Mucosa of descending colon (tissue), 3 donors: ENCODE results near the gene MKLN1. TPM values are rescaled to one million over a fixed set of nuclear protein-coding genes. Genes with fewer than 3 reads are reported as not detected.
"Not testable (repeated sequence)": the region's sequence is repeated elsewhere in the genome, so short reads cannot be mapped to it uniquely, and the experiment has no call there.

Experiments
- ATAC-seq: fragments of 200-7000 bp; cut with Tn5 transposase; one replicate; pipeline ENCODE4 v1.9.1; 2020; ENCODE audit warnings: mild to moderate bottlenecking, moderate library complexity
- DNase-seq, 3 donors: peaks; one replicate each; pipeline ENCODE4 v3.0.0-alpha.2; 2020
- H3K36me3 ChIP-seq: fragments of 200-600 bp; one replicate; pipeline ENCODE4 v1.8.0; 2021; ENCODE audit warnings: low read depth, mild to moderate bottlenecking
- H3K4me1 ChIP-seq: fragments of 200-600 bp; one replicate; pipeline ENCODE4 v1.8.0; 2021; ENCODE audit warnings: low read depth, mild to moderate bottlenecking
- H3K4me3 ChIP-seq: fragments of 200-600 bp; one replicate; pipeline ENCODE4 v1.8.0; 2021; ENCODE audit warnings: mild to moderate bottlenecking
- H3K9me3 ChIP-seq: fragments of 200-600 bp; one replicate; pipeline ENCODE4 v1.8.0; 2021; ENCODE audit warnings: mild to moderate bottlenecking
- CTCF ChIP-seq: fragments of 200-600 bp; IDR thresholded peaks from one replicate; pipeline ENCODE4 v1.8.0; 2022; ENCODE audit warnings: antibody characterized with exemption, mild to moderate bottlenecking
- intact Hi-C, 2 donors: fragments of 100-400 bp; cut with DNase I in 1 of 2; cut with micrococcal nuclease in 1 of 2; formaldehyde crosslinking; loops; one replicate each; pipeline versions ENCODE4 v1.11.0 to v1.11.1; 2022; cut with DNase I, micrococcal nuclease
- total RNA-seq, 3 donors: library from RNA; stranded (reverse); fragmentation: NEBNext Ultra II Directional in 2 of 3; extraction: Animal tissue kit (Norgen Biotek cat#: 25700) in 2 of 3; gene quantifications; one replicate each; pipeline versions ENCODE4 v1.2.1 to v1.2.4, GENCODE V29; 2021 to 2023
- donor health status: DM: no; HTN: no; CAD: no; lungs with moderate emphysema.
- donor health status: DM: no; HTN: no; CAD: no.
- donor health status: DM: no; HTN: yes; CAD: no.

Gene MKLN1
- total RNA-seq, 3 donors from 2014 or later, result 41.5 to 66.1 (median 47.1) TPM

DNA sequence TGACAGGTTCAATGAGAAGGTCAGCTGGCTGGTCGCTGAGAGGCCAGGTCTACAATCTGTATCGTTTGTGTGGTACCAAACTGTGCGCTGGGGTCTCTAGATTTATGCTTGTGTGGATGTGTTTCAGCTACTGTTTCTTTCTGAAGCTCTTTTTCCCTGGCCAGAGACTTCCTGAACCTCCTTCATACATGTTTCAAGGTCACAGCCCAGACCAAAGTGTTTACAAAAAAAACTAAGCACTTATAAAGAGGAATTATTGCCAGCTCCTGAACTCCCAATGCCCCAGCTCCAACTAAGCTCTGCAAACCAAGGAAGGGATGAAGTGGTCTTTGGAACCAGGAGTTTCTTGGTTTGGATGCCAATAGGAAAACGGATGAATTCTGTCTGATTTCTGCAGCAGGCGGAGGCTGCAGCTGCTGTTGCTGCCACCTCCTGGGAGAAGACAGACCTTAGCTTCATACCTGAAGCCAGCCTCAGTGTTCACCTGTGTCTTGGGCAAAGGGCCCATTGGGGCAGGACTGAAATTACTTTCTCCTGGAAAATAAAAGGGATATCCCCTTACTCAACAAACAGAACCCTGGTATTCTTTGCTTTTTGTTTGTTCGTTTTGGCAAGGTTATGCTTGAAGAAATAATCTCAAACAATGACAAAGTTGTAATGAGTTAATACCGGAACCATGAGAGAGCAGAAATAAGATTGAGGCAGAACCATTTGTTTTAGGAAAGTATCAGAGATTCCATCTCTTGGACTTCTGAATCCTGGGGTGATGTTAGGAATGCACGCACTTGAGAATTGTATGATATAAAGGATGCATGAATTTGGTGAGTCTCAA, 24.6 kb upstream of the MKLN1 start:
- intact Hi-C loops, result no loop called here
- peaks cover 9% of the 10 kb centered on the region for H3K9me3 ChIP-seq
- no peaks in the 10 kb centered on the region for H3K36me3 ChIP-seq
- DNase-seq, result peak in 2 of 3 donors; percentile 31 to 56
- no peak for TF ChIP-seq CTCF
- no peaks in the 10 kb centered on the region for H3K4me1 ChIP-seq
- peak; percentile 70 for ATAC-seq
- no peak overlapping the region for H3K4me3 ChIP-seq

DNA sequence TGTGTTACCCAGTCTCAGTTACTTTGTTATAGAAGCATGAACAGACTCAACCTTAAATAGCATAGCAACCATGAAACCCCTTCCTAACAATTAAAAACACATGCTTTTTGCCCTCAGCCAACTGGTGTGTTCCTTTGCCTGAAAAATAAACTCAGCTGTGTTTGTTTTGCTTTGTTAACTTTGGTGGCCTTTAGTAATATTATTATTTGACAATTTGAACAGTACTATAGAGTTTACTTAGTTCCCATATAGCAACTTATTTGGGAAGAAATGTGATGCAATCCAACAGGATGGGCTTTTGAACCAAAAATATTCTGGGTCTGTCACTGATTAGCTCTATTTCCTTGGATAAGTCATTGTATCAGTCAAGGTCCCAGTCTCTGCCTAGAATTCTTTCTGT, 22.5 kb upstream of the MKLN1 start:
- intact Hi-C loops, result no loop called here
- no peaks in the 10 kb centered on the region for H3K36me3 ChIP-seq
- H3K9me3 ChIP-seq, result peaks cover 9% of the 10 kb centered on the region
- no peak overlapping the region for H3K4me3 ChIP-seq
- TF ChIP-seq CTCF, result no peak
- DNase-seq, result no peak
- no peak for ATAC-seq
- no peaks in the 10 kb centered on the region for H3K4me1 ChIP-seq

DNA sequence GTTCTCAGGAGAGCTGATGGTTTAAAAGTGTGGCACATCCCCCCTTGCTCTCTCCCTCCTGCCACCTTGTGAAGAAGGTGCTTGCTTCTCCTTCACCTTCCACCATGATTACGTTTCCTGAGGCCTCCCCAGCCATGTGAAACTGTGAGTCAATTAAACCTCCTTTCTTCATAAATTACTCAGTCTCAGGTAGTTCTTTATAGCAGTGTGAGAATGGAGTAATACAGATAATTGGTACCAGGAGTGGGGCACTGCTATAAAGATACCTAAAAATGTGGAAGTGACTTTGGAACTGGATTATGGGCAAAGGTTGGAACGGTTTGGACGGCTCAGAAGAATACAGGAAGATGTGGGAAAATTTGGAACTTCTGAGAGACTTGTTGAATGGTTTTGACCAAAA, 21.6 kb upstream of the MKLN1 start:
- DNase-seq, H3K9me3 ChIP-seq, intact Hi-C loops, H3K4me3 ChIP-seq, H3K4me1 ChIP-seq, ATAC-seq, H3K36me3 ChIP-seq: not testable (repeated sequence)

- Histone ChIP-seq H3K36me3 (no peaks in the 10 kb centered on the region), H3K4me3 (no peak overlapping the region), H3K9me3 (peaks cover 9% of the 10 kb centered on the region), H3K4me1 (no peaks in the 10 kb centered on the region)
- no peak for TF ChIP-seq CTCF
- DNase-seq (no peak), ATAC-seq (no peak)
- intact Hi-C loops, result no loop called here
These were observed 20.9 kb upstream of the MKLN1 start for GRCh38 chr7:131306777-131307176.

DNA sequence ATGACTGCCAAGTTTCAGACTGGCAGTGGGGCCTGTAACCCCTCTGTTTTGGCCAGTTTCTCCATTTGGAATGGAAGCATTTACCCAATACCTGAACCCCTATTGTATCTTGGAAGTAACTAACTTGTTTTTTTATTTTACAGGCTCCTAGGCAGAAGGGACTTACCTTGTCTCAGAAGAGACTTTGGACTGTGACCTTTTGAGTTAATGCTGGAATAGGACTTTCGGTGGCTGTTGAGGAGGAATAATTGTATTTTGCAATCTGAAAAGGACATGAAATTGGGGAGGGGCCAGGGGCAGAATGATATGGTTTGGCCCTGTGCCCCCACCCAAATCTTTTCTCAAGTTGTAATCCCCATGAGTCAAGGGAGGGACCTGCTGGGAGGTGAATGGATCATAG, 20.0 kb upstream of the MKLN1 start:
- TF ChIP-seq CTCF, result no peak
- Histone ChIP-seq H3K4me1 (no peaks in the 10 kb centered on the region), H3K36me3 (no peaks in the 10 kb centered on the region), H3K4me3 (no peak overlapping the region), H3K9me3 (peaks cover 9% of the 10 kb centered on the region)
- intact Hi-C loops, result no loop called here
- DNase-seq (no peak), ATAC-seq (no peak)

DNA sequence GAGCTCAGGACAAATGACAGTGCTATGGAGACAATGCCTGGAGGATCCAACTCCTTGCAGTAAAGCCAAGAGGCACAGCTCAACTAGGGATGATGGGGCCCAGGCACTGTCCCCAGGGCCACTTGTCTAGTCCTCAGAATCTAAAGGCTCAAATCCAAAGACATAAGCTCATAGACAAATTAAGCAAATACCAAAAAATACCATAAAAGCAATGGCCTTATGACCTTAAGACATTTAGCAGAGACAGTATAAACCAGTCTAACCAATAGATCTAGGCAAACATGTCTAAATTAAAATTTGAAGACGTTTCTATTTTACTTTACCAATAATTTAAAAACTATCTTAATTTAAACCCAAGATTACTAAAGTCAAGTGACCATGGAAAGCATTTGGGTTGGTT, 14.8 kb upstream of the MKLN1 start:
- DNase-seq, result no peak
- ATAC-seq, result no peak
- no peak for TF ChIP-seq CTCF
- Histone ChIP-seq H3K36me3 (no peaks in the 10 kb centered on the region), H3K9me3 (no peaks in the 10 kb centered on the region), H3K4me3 (no peak overlapping the region), H3K4me1 (no peaks in the 10 kb centered on the region)
- intact Hi-C loops, result no loop called here
